Smooth muscle cell (in vitro differentiated cells): Measurements from ENCODE around the gene TMEM108. TPM values are rescaled to one million over a fixed set of nuclear protein-coding genes. Genes with fewer than 3 reads are reported as not detected.

ENCODE experiments used
- DNase-seq: peaks from one replicate; lab custom pipeline; 2025; ENCODE audit not compliant: unreplicated experiment; lab: John Stamatoyannopoulos, UW
- H2AFZ ChIP-seq: fragments of 200-600 bp; sonication (generic); 2 replicates; pipeline ENCODE4 v1.6.0; 2016; ENCODE audit warnings: antibody characterized with exemption, low read depth, mild to moderate bottlenecking
- H3F3A ChIP-seq: fragments of 200-600 bp; sonication (generic); 2 replicates; pipeline ENCODE4 v1.6.0; 2017; ENCODE audit warnings: antibody characterized with exemption, low read depth
- H3K27ac ChIP-seq: fragments of 200-600 bp; sonication (generic); 2 replicates; pipeline ENCODE4 v1.5.1; 2016; ENCODE audit warnings: low read depth, mild to moderate bottlenecking
- H3K27me3 ChIP-seq: fragments of 200-600 bp; sonication (generic); 2 replicates; pipeline ENCODE4 v1.6.1; 2016; ENCODE audit warnings: low read depth, mild to moderate bottlenecking
- H3K36me3 ChIP-seq: fragments of 200-600 bp; sonication (generic); 2 replicates; pipeline ENCODE4 v1.5.1; 2016; ENCODE audit warnings: low read depth
- H3K4me1 ChIP-seq: fragments of 200-600 bp; sonication (generic); 2 replicates; pipeline ENCODE4 v1.5.1; 2016; ENCODE audit warnings: low read depth
- H3K4me2 ChIP-seq: fragments of 200-600 bp; sonication (generic); 2 replicates; pipeline ENCODE4 v1.6.0; 2016; ENCODE audit warnings: mild to moderate bottlenecking
- H3K4me3 ChIP-seq: fragments of 200-600 bp; sonication (generic); 2 replicates; pipeline ENCODE4 v1.5.1; 2016; ENCODE audit warnings: mild to moderate bottlenecking
- H3K79me2 ChIP-seq: fragments of 200-600 bp; sonication (generic); 2 replicates; pipeline ENCODE4 v1.6.0; 2016; ENCODE audit warnings: low read depth, mild to moderate bottlenecking
- H3K9ac ChIP-seq: fragments of 200-600 bp; sonication (generic); 2 replicates; pipeline ENCODE4 v1.6.0; 2016; ENCODE audit warnings: low read depth
- H3K9me3 ChIP-seq: fragments of 200-600 bp; sonication (generic); replicated peaks from 2 replicates; pipeline ENCODE4 v1.5.1; 2016; ENCODE audit warnings: low read depth
- H4K20me1 ChIP-seq: fragments of 200-600 bp; sonication (generic); 2 replicates; pipeline ENCODE4 v1.6.0; 2016; ENCODE audit warnings: low read depth
- WGBS: methylation state at CpG from one replicate; pipeline ENCODE4 v1.1.7; 2016; ENCODE audit warnings: low lambda C conversion rate; 5-methylcytosine and 5-hydroxymethylcytosine counted together
- polyA plus RNA-seq: library from polyadenylated mRNA; unstranded; fragments of >200 nt; fragmentation: Nextera tagmentation; extraction: Ambion mirVana; gene quantifications from 2 replicates; pipeline ENCODE4 v1.2.1, GENCODE V29; 2016
- total RNA-seq: library from RNA; depleted of rRNA; stranded (reverse); fragments of >200 nt; gene quantifications from 2 replicates; pipeline ENCODE4 v1.2.3, GENCODE V29; 2014
- TF ChIP-seq, protein P1 (sequence below): fragments of 200-600 bp; sonication (generic); IDR thresholded peaks from 2 replicates; pipeline ENCODE4 v1.5.1; 2017; ENCODE audit warnings: borderline replicate concordance, mild to moderate bottlenecking, antibody characterized with exemption; ENCODE audit not compliant: insufficient read depth, poor library complexity, severe bottlenecking

The TMEM108 gene
- total and polyA plus RNA-seq, 2 experiments from 2014 or later, result 2.4 to 10.8 TPM

DNA sequence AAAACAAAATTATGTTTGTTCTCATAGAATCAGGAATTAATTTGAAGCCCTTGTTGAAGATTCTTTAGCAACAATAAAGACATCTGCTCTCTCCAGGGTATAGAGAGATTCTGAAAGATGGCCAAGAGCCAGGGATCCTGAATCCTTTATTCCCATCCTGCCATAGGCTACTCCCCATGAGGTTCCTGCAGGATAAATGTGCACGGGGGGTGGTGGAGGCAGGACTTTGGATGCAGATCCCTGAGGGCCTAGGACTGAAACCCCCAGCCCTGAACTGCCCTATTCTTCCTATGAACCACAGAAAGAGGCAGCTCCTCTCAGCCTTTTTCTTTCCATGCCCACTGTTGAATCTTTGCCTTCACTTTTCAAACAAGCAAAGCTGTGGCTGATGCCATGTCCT is 17.1 kb downstream of the TMEM108 start:
- TF ChIP-seq, protein P1, sequence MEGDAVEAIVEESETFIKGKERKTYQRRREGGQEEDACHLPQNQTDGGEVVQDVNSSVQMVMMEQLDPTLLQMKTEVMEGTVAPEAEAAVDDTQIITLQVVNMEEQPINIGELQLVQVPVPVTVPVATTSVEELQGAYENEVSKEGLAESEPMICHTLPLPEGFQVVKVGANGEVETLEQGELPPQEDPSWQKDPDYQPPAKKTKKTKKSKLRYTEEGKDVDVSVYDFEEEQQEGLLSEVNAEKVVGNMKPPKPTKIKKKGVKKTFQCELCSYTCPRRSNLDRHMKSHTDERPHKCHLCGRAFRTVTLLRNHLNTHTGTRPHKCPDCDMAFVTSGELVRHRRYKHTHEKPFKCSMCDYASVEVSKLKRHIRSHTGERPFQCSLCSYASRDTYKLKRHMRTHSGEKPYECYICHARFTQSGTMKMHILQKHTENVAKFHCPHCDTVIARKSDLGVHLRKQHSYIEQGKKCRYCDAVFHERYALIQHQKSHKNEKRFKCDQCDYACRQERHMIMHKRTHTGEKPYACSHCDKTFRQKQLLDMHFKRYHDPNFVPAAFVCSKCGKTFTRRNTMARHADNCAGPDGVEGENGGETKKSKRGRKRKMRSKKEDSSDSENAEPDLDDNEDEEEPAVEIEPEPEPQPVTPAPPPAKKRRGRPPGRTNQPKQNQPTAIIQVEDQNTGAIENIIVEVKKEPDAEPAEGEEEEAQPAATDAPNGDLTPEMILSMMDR, result no peak
- H3K9me3 ChIP-seq, result no peaks in the 10 kb centered on the region
- no peaks in the 10 kb centered on the region for H3K27me3 ChIP-seq
- DNase-seq, result no peak
- peaks cover 7% of the 10 kb centered on the region for H3K79me2 ChIP-seq
- no peaks in the 10 kb centered on the region for H3F3A ChIP-seq
- H3K27ac ChIP-seq, result no peak overlapping the region
- no peaks in the 10 kb centered on the region for H3K36me3 ChIP-seq
- H2AFZ ChIP-seq, result no peak overlapping the region
- peaks cover 23% of the 10 kb centered on the region for H3K4me1 ChIP-seq
- H3K4me3 ChIP-seq, result no peak overlapping the region
- 88% methylated on average over 1 of the region's 1 CpG for WGBS
- H3K4me2 ChIP-seq, result no peak overlapping the region
- H4K20me1 ChIP-seq, result no peaks in the 10 kb centered on the region
- H3K9ac ChIP-seq, result no peak overlapping the region

GRCh38 chr3:133058243-133058642 is 20.1 kb downstream of the TMEM108 start:
- H3K4me2 ChIP-seq, result no peak overlapping the region
- no peak overlapping the region for H3K9ac ChIP-seq
- H3K79me2 ChIP-seq, result no peaks in the 10 kb centered on the region
- H3K9me3 ChIP-seq, result no peaks in the 10 kb centered on the region
- H3K27me3 ChIP-seq, result no peaks in the 10 kb centered on the region
- no peaks in the 10 kb centered on the region for H3F3A ChIP-seq
- peaks cover 23% of the 10 kb centered on the region for H3K4me1 ChIP-seq
- no peak overlapping the region for H3K4me3 ChIP-seq
- WGBS, result 88% methylated on average over 4 of the region's 4 CpGs
- TF ChIP-seq, protein P1, result no peak
- H3K27ac ChIP-seq, result no peak overlapping the region
- no peak overlapping the region for H2AFZ ChIP-seq
- DNase-seq, result no peak
- H3K36me3 ChIP-seq, result no peaks in the 10 kb centered on the region
- no peaks in the 10 kb centered on the region for H4K20me1 ChIP-seq

DNA sequence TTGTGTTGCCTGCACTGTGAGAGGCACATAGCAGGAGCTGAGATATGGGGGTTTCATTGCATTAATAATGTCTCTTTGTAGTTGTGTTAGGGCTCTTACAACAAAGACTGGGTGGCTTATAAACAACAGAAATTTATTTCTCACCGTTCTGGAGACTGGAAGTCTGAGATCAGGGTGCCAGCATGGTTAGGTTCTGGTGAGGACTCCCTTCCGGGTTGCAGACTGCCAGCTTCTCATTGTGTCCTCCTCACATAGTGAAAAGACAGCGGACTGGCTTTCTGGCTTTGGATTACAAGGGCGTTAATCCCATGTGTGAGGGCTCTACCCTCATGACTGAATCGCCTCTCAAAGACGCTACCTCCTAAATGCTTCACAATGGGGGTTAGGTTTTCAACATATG is 20.6 kb downstream of the TMEM108 start:
- Histone ChIP-seq H3K27ac (no peak overlapping the region), H3K4me2 (no peak overlapping the region), H3K36me3 (no peaks in the 10 kb centered on the region), H3K27me3 (no peaks in the 10 kb centered on the region), H4K20me1 (no peaks in the 10 kb centered on the region), H3K4me3 (no peak overlapping the region), H3K9me3 (no peaks in the 10 kb centered on the region), H3F3A (no peaks in the 10 kb centered on the region), H2AFZ (no peak overlapping the region), H3K9ac (no peak overlapping the region), H3K4me1 (peaks cover 23% of the 10 kb centered on the region), H3K79me2 (no peaks in the 10 kb centered on the region)
- no peak for DNase-seq
- 82% methylated on average over 6 of the region's 6 CpGs for WGBS
- TF ChIP-seq, protein P1, result no peak

DNA sequence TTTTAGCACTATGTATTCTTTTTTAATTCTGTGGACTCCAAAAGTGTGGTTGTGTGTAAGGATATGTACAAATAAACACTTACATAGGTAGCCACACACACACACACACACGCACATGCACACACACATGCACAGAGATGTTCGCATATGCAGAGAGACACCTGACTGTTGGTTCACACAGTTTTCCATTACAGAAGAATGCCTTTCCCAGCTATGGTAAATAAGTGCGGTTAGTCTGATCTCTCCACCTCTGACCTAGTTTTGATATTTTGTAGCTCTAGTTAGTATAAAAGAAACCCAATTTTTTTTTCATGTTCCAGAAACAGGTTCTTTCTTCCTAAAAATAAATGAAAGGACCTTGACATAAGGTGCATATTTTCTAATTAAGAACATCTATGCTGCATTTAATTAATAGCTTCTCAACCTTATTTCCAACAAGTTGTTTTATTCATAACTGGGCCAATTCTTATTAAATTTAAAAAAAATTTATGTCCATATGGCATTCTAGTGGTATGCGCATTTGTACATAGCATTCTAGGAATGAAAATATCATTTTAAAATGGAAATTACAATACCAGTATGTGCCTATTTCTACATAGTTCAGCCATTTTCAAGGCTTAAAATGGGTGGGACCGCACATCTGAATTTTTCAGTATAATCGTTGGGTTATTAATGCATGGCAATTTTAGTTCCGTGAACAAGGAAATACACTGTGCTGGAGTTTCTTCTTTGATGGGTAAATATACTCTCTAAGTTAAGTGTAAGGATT is 27.2 kb downstream of the TMEM108 start:
- Histone ChIP-seq H3K9me3 (no peaks in the 10 kb centered on the region), H3K27ac (no peak overlapping the region), H3K79me2 (no peaks in the 10 kb centered on the region), H3K4me3 (no peak overlapping the region), H3K4me2 (no peak overlapping the region), H3K4me1 (no peaks in the 10 kb centered on the region), H3K36me3 (no peaks in the 10 kb centered on the region), H2AFZ (no peak overlapping the region), H3K27me3 (no peaks in the 10 kb centered on the region), H4K20me1 (no peaks in the 10 kb centered on the region), H3K9ac (no peak overlapping the region), H3F3A (no peaks in the 10 kb centered on the region)
- no peak for DNase-seq
- WGBS, result 94% methylated on average over 7 of the region's 7 CpGs
- TF ChIP-seq, protein P1, result no peak
